AG04450 (cell line): Measurements from ENCODE around the gene SLC15A2. TPM values are rescaled to one million over a fixed set of nuclear protein-coding genes. Genes with fewer than 3 reads are reported as not detected.
"Not testable (repeated sequence)": the region's sequence is repeated elsewhere in the genome, so short reads cannot be mapped to it uniquely, and the experiment has no call there.

ENCODE experiments used
- CTCF ChIA-PET: fragments of 300-600, 350-600 bp; formaldehyde crosslinking; extraction: SDS; loops from one replicate; lab custom pipeline; 2022; ENCODE audit warnings: antibody characterized with exemption, inconsistent platforms; lab: Charles Lee
- POLR2A ChIA-PET: fragments of 350-600 bp; formaldehyde crosslinking; extraction: SDS; loops from one replicate; lab custom pipeline; 2021; ENCODE audit warnings: antibody characterized with exemption, inconsistent platforms; lab: Yijun Ruan, JAX
- DNase-seq: peaks from one replicate; pipeline ENCODE4 v3.0.0-alpha.2; 2011; ENCODE audit warnings: low read depth, low spot score
- H3K27ac ChIP-seq: one replicate; pipeline ENCODE4 v1.5.1; 2012; ENCODE audit warnings: low read depth, low read length, control low read depth
- H3K27me3 ChIP-seq: one replicate; pipeline ENCODE4 v1.6.0; 2012; ENCODE audit warnings: low read length; ENCODE audit not compliant: control insufficient read depth, insufficient read depth
- H3K4me3 ChIP-seq: 2 replicates; pipeline ENCODE4 v1.5.1; 2011; ENCODE audit warnings: mild to moderate bottlenecking, low read depth, low read length, control low read depth
- H3K9me3 ChIP-seq: 2 replicates; pipeline ENCODE4 v1.5.1; 2012; ENCODE audit warnings: low read length; ENCODE audit not compliant: control insufficient read depth, insufficient read depth
- CTCF ChIP-seq: IDR thresholded peaks from 2 replicates; pipeline ENCODE4 v1.5.1; 2011; ENCODE audit warnings: low read depth, low read length, control low read depth, inconsistent platforms
- polyA minus RNA-seq: library from RNA; depleted of rRNA, polyadenylated mRNA; stranded (reverse); fragments of >200 nt; gene quantifications from 2 replicates; pipeline ENCODE4 v1.2.3, GENCODE V29; 2011; rRNA and poly(A)+ RNA removed
- polyA plus RNA-seq: library from polyadenylated mRNA; depleted of rRNA; stranded (reverse); fragments of >200 nt; gene quantifications from 2 replicates; pipeline ENCODE4 v1.2.3, GENCODE V29; 2011; rRNA removed

Gene SLC15A2
- polyA plus RNA-seq (0.52 and 0.63 TPM in 2 replicates), polyA minus RNA-seq (0.18 and 1.00 TPM in 2 replicates)

DNA sequence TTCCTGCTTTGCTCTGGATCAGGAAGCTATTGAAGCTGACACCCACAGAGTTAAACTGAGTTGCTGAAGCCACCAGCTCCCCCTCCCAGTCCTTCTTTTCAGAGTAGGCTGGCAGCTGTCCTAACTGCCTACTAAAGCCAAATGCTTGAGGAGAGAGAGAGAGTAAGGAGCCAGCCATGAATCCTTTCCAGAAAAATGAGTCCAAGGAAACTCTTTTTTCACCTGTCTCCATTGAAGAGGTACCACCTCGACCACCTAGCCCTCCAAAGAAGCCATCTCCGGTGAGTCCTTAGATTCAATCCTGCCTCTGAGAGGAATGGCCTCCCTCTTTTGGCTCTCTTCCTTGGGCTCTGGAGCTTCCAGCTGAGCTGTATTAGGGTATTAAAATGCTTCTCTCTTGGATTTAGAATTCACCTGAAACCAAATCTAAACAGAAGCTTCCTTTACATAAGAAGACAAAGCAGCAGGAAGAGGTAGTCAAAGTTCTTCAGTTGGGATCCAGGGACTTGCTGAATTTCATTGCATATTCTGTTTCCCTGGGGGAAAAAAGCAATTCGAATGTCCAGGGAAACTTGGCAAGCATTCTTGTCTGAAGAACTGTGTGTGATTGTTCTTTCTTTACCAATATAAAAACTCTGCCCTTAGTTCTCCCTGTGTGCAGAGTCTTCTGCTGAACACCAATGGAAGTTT is at the start of gene SLC15A2:
Gene SLC15A2, plus strand, starts transcription at position 101 of the 690 bp plus-strand sequence. Its CDS starts 76 bp downstream, at position 177.
- DNase-seq: no peak
- CTCF ChIA-PET: interaction anchor here (0.6 to 0.7 kb wide), 2 partner anchors 13 to 1680 kb away, joined by 4 read pairs; no protein-coding TSS in a partner anchor

DNA sequence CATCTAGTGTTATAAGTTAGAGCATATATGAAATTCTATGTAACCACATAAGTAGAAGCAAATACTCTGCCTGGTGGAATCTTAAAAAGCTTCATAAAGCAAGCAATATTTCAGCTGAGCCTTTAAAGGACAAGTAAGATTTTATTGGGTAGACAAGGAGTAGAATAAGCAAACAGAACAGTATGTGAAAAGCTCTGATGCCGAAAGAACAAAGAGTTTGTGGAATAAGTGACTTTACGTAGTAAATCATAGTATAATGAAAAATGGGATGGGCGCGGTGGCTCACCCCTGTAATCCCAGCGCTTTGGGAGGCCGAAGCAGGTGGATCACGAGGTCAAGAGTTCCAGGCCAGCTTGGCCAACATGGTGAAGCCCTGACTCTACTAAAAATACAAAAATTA is 49.3 kb upstream of the SLC15A2 start:
- H3K9me3 ChIP-seq: no peaks in the 10 kb centered on the region; the same call in 1 of the 2 replicates
- no peaks in the 10 kb centered on the region for H3K27me3 ChIP-seq
- H3K27ac ChIP-seq: no peak overlapping the region
- H3K4me3 ChIP-seq: no peak overlapping the region
- ChIA-PET CTCF (no interaction called here), POLR2A (no interaction called here)
- no peak for DNase-seq
- TF ChIP-seq CTCF: no peak

More for the DNA sequence above, at the start of gene SLC15A2:
- Histone ChIP-seq H3K27me3 (no peaks in the 10 kb centered on the region), H3K27ac (no peak within 1 kb of the TSS), H3K4me3 (no peak within 1 kb of the TSS), H3K9me3 (no peaks in the 10 kb centered on the region)
- no peak for TF ChIP-seq CTCF
- POLR2A ChIA-PET: no interaction called here

GRCh38 chr3:121852256-121852655 is 41.9 kb upstream of the SLC15A2 start:
- ChIA-PET POLR2A (no interaction called here), CTCF (no interaction called here)
- H3K4me3 ChIP-seq: no peak overlapping the region

GRCh38 chr3:121855555-121855954 is 38.6 kb upstream of the SLC15A2 start:
- no peaks in the 10 kb centered on the region for H3K27me3 ChIP-seq
- H3K9me3 ChIP-seq: no peaks in the 10 kb centered on the region
- ChIA-PET CTCF (no interaction called here), POLR2A (no interaction called here)
- H3K27ac ChIP-seq: no peak overlapping the region
- peak; percentile 16; the same call in 1 of the 2 replicates for TF ChIP-seq CTCF
- no peak for DNase-seq
- H3K4me3 ChIP-seq: no peak overlapping the region

More at GRCh38 chr3:121852256-121852655, 41.9 kb upstream of the SLC15A2 start:
- DNase-seq: no peak
- Histone ChIP-seq H3K27ac (no peak overlapping the region), H3K9me3 (no peaks in the 10 kb centered on the region), H3K27me3 (no peaks in the 10 kb centered on the region)
- no peak for TF ChIP-seq CTCF

GRCh38 chr3:121857778-121858177 is 36.4 kb upstream of the SLC15A2 start:
- H3K27me3 ChIP-seq, DNase-seq, H3K9me3 ChIP-seq, H3K4me3 ChIP-seq, H3K27ac ChIP-seq, POLR2A ChIA-PET: not testable (repeated sequence)
- CTCF ChIA-PET: interaction anchor here (0.7 kb wide), 1 partner anchor 407 kb away, joined by 3 read pairs; no protein-coding TSS in a partner anchor

GRCh38 chr3:121863247-121863646 is 31.0 kb upstream of the SLC15A2 start:
- H3K27ac ChIP-seq, H3K27me3 ChIP-seq, POLR2A ChIA-PET, H3K9me3 ChIP-seq, CTCF ChIA-PET, DNase-seq, H3K4me3 ChIP-seq: not testable (repeated sequence)
